K562 (cell line): ENCODE results near the gene NACA2. TPM values are rescaled to one million over a fixed set of nuclear protein-coding genes. Genes with fewer than 3 reads are reported as not detected.

Source experiments
- TCF7 ChIP-seq: sonication (generic); IDR thresholded peaks from 2 replicates; pipeline ENCODE4 v1.6.1; 2016; ENCODE audit warnings: antibody characterized with exemption, borderline replicate concordance
- polyA plus RNA-seq, 8 experiments: library from polyadenylated mRNA; depleted of rRNA in 4 of 8; stranded (reverse) in 5 of 8; unstranded in 3 of 8; fragments of >200 nt; fragmentation: Nextera tagmentation in 2 of 8; fragmentation: Illumina TruSeq in 1 of 8; extraction: Ambion mirVana in 2 of 8; extraction: Trizol in 1 of 8; gene quantifications; 2 replicates each; pipeline versions ENCODE4 v1.2.1 to v1.2.3, GENCODE V29; 2011 to 2014; ENCODE audit warnings: inconsistent platforms in 1 of 8, missing spikeins in 1 of 8
- total RNA-seq, 7 experiments: library from RNA; depleted of rRNA in 6 of 7; stranded (reverse); fragments of >200 nt in 6 of 7; fragmentation: Illumina TruSeq in 2 of 7; extraction: Trizol in 2 of 7; gene quantifications; 2 replicates each; pipeline versions ENCODE4 v1.2.1 to v1.2.3, GENCODE V29; 2011 to 2021; ENCODE audit warnings: low replicate concordance in 1 of 7
- TF ChIP-seq, protein P1 (sequence below), 3 experiments: fragments of 200-800 bp in 1 of 3; fragments of 250-450 bp in 1 of 3; fragments of 450-650 bp in 1 of 3; sonication (Bioruptor Pico) in 1 of 3; sonication (Bioruptor generic) in 1 of 3; formaldehyde crosslinking in 1 of 3; IDR thresholded peaks; 2 replicates each; pipeline versions ENCODE4 v1.6.1 to v1.8.0; 2016 to 2022; ENCODE audit warnings: mild to moderate bottlenecking in 2 of 3, missing genetic modification characterization in 2 of 3, missing compliant biosample characterization in 1 of 3, moderate library complexity in 1 of 3
- TF ChIP-seq, protein P2 (sequence below): fragments of 450-650 bp; IDR thresholded peaks from 2 replicates; pipeline ENCODE4 v1.6.1; 2017; ENCODE audit warnings: antibody characterized with exemption, mild to moderate bottlenecking

NACA2 gene
- total and polyA plus RNA-seq, 9 of the 15 experiments (the other 6 are each of a cell fraction or from before 2014, with no cell fraction given) = 0.13 to 0.29 (median 0.23) TPM; not detected in 4

DNA sequence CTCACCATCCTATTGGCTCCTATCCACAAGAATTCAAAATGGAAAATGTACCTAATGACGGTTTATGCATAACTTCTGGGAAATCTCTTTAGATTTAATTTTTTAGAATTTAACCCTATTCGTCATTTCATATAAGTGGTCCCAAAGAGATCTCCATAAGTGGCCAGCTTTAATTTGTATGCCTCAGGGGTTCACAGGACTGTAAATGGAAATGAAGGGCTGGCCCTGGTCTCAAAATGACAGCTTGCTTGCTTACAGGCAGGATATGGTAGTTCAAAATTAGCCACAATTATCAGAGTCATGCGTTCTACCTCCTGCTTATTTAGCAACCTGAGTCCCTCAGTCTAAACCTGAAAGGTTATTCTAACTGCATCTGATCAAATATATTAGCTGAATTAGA is 6.6 kb upstream of the NACA2 start (continued):
- TF ChIP-seq, protein P1, sequence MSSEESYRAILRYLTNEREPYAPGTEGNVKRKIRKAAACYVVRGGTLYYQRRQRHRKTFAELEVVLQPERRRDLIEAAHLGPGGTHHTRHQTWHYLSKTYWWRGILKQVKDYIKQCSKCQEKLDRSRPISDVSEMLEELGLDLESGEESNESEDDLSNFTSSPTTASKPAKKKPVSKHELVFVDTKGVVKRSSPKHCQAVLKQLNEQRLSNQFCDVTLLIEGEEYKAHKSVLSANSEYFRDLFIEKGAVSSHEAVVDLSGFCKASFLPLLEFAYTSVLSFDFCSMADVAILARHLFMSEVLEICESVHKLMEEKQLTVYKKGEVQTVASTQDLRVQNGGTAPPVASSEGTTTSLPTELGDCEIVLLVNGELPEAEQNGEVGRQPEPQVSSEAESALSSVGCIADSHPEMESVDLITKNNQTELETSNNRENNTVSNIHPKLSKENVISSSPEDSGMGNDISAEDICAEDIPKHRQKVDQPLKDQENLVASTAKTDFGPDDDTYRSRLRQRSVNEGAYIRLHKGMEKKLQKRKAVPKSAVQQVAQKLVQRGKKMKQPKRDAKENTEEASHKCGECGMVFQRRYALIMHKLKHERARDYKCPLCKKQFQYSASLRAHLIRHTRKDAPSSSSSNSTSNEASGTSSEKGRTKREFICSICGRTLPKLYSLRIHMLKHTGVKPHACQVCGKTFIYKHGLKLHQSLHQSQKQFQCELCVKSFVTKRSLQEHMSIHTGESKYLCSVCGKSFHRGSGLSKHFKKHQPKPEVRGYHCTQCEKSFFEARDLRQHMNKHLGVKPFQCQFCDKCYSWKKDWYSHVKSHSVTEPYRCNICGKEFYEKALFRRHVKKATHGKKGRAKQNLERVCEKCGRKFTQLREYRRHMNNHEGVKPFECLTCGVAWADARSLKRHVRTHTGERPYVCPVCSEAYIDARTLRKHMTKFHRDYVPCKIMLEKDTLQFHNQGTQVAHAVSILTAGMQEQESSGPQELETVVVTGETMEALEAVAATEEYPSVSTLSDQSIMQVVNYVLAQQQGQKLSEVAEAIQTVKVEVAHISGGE (CRISPR knock-in tag; IDR thresholded peaks at IDR 0.05) = 0 out of 6 replicates have a peak, but pooled peaks of 1 of the 3 experiments have one; percentile 73
- no peak for TF ChIP-seq TCF7
- TF ChIP-seq, protein P2, sequence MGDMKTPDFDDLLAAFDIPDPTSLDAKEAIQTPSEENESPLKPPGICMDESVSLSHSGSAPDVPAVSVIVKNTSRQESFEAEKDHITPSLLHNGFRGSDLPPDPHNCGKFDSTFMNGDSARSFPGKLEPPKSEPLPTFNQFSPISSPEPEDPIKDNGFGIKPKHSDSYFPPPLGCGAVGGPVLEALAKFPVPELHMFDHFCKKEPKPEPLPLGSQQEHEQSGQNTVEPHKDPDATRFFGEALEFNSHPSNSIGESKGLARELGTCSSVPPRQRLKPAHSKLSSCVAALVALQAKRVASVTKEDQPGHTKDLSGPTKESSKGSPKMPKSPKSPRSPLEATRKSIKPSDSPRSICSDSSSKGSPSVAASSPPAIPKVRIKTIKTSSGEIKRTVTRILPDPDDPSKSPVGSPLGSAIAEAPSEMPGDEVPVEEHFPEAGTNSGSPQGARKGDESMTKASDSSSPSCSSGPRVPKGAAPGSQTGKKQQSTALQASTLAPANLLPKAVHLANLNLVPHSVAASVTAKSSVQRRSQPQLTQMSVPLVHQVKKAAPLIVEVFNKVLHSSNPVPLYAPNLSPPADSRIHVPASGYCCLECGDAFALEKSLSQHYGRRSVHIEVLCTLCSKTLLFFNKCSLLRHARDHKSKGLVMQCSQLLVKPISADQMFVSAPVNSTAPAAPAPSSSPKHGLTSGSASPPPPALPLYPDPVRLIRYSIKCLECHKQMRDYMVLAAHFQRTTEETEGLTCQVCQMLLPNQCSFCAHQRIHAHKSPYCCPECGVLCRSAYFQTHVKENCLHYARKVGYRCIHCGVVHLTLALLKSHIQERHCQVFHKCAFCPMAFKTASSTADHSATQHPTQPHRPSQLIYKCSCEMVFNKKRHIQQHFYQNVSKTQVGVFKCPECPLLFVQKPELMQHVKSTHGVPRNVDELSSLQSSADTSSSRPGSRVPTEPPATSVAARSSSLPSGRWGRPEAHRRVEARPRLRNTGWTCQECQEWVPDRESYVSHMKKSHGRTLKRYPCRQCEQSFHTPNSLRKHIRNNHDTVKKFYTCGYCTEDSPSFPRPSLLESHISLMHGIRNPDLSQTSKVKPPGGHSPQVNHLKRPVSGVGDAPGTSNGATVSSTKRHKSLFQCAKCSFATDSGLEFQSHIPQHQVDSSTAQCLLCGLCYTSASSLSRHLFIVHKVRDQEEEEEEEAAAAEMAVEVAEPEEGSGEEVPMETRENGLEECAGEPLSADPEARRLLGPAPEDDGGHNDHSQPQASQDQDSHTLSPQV = no peak
